B cell (primary cell): Measurements from ENCODE around the gene ASPHD1.

ENCODE experiments used
- CTCF ChIP-seq: fragments of 200-600 bp; IDR thresholded peaks from one replicate; pipeline ENCODE4 v1.8.0; 2022; ENCODE audit warnings: antibody characterized with exemption, mild to moderate bottlenecking
- EZH2 ChIP-seq: IDR thresholded peaks from 2 replicates; pipeline ENCODE4 v1.6.1; 2012; ENCODE audit warnings: borderline replicate concordance, low read depth, mild to moderate bottlenecking, moderate library complexity, low read length; ENCODE audit not compliant: insufficient read depth, poor library complexity, severe bottlenecking

DNA sequence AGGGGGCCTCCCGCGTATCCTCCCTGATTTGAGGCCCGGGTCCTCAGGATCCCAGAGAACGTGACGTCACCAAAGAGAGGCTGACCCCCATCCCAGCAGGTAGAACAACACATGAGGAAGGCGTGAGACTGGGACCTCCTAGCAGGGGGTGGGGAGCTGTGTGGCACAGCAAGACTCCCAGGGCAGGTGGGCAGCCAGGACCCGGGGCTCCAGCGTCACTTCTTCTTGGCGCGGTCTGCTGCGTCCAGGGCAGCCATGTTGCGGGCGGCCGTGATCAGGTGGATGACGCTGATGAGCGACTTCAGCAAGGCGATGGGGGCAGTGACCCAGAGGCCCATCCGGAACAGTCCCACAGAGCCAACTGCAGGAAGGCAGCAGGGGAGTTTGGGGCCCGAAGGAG is 41.3 kb upstream of the ASPHD1 start:
- TF ChIP-seq CTCF (no peak), EZH2 (no peak)
